Vagina (tissue), 2 donors: ENCODE results near the gene SATB1.

Experiments
- CTCF ChIP-seq, 3 experiments: fragments of 450-650 bp in 2 of 3; fragments of 200-600 bp in 1 of 3; sonication (generic) in 1 of 3; IDR thresholded peaks; one replicate each; pipeline ENCODE4 v1.5.1; 2017 to 2019; ENCODE audit warnings: antibody characterized with exemption in 3 of 3, mild to moderate bottlenecking in 2 of 3, moderate library complexity in 2 of 3
- POLR2A ChIP-seq, 2 donors: fragments of 450-650 bp; IDR thresholded peaks; one replicate each; pipeline ENCODE4 v1.6.1; 2017; ENCODE audit warnings: antibody characterized with exemption in 2 of 2, mild to moderate bottlenecking in 2 of 2, moderate library complexity in 2 of 2
- POLR2AphosphoS5 ChIP-seq, 2 donors: sonication (generic); formaldehyde crosslinking; IDR thresholded peaks; one replicate each; pipeline ENCODE4 v1.9.0; 2017; ENCODE audit warnings: antibody characterized with exemption in 2 of 2, mild to moderate bottlenecking in 2 of 2, low read depth in 1 of 2; ENCODE audit not compliant: insufficient read depth in 1 of 2

DNA sequence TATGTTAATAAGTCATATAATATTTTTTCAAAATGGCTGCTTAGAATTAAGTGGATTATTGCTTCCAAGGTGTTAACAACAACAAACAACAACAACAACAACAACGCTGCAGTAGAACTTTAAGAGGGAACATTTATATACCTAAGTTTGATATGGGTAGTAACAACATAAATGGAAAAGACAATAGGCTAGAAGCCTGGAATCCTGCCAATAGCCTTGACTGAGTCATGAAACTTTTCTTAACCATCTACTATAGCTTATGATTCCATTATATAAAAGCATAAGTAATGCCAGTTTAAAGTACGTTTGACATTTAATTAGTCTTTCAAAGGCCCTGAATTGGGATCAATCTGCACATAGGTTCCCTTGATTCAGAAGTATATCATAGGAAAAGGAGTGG is 31.2 kb downstream of the SATB1 start:
- TF ChIP-seq CTCF (IDR thresholded peaks at IDR 0.05) (no peak), POLR2A (IDR thresholded peaks at IDR 0.05) (no peak), POLR2AphosphoS5 (IDR thresholded peaks at IDR 0.05; ENCODE audit: insufficient read depth in 1 of 2, low read depth in 1 of 2) (no peak)
